IPS-18c (cell line): Measurements from ENCODE around the gene RAD51AP1.
A peak's percentile ranks its signal among the peaks of the same experiment; 100 is the strongest.

ENCODE experiments used
- H3K4me3 ChIP-seq: 2 replicates; pipeline ENCODE4 v1.7.0; 2013; ENCODE audit warnings: low read depth, mild to moderate bottlenecking, low read length, moderate library complexity; ENCODE audit not compliant: insufficient read depth
- H3K9me3 ChIP-seq: one replicate; pipeline ENCODE4 v1.6.1; 2013; ENCODE audit warnings: mild to moderate bottlenecking, low read length, moderate library complexity; ENCODE audit not compliant: control insufficient read depth, insufficient read depth

The RAD51AP1 gene

DNA sequence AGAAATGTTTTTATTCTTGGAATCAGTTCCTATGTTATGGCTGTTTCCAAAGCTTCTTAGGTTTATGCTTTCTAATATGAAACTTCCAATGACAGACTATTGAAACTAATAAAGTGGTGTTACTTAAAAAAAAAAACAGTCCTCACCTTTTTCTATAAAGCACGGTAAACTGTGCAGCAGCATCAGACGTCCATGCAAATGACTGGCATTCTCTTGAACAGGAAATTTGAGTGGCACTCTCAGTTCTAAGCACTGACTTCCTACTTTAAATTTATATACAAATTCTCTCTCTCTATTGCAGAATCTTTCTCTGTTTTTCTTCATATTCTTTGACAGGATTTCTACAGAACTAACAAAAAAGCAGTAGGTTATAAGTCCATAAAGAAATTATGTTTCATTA, 2.8 kb upstream of the RAD51AP1 start:
- Histone ChIP-seq H3K9me3 (no peaks in the 10 kb centered on the region), H3K4me3 (no peak overlapping the region)

DNA sequence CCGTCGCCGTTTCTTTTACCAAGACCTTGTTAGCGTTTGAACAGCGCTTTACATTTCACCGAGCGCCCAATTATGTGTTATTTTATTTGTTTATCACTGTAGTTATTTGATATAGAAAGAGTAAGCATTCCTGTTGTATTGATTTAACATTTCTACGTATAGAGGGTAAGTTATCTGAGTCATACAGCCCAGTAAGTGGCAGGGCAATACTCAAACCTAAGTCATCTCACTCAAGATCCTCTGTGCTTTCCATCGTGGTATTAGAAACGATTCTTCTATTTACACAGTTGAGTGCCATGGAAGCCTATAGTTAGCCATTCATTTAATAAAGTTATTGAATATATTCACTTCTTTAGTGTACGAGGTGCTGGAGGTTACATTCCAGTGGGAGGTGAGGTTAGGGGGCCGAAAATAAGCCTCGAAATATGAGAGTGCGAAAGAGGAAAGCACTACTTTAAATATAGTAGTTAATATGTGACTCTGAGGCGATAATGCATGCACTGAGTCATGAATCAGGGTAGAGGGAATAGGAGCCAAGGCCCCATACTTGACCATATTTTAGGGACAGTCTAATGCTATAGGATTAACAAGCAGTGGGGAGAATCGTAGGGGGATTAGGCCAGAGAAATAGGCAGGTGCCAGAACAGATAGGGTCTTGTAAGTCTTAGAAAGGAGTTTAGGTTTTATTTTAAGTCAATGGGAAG, 629 bp downstream of the RAD51AP1 start:
- Histone ChIP-seq H3K4me3 (peak overlapping the region; percentile 90), H3K9me3 (no peaks in the 10 kb centered on the region)

DNA sequence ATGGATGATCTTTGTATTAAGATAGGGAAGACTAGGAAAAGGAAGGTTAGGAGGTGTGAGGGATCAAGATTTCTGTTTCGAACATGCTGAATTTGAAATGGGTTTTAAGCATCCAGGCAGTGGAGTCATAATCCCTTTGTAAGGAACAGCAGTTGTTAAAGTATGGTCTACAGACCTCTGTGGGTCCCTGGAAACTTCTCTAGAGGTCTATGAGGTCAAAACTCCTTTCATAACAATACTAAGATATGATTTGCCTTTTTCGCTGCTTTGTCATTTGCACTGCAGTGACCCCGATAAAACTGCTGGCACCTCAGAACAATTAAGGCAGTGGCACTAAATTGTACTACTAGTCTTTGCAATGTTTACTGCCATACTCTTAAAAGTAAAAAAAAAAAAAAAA, 1.5 kb downstream of the RAD51AP1 start:
- H3K4me3 ChIP-seq, result peak overlapping the region; percentile 90; the same call in 1 of the 2 replicates
- no peaks in the 10 kb centered on the region for H3K9me3 ChIP-seq

DNA sequence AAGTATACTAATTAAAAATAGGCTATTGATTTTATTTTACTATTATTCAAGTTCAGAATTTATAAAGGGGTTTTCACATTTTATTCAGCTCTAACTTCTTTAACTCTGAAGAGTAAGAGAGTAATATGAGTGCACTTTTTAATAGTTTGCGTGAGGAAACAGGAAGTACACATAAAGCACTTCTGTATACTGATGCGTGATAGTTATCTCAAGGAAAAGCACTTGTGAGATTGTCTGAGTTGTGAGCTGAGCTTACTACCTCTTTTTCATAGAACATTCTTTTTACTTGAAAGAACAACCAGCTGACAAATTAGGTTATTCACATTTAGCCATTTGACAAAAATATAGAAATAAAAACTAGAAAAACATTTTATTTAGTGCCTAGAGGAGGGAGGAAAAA, 1.9 kb downstream of the RAD51AP1 start:
- no peaks in the 10 kb centered on the region for H3K9me3 ChIP-seq
- no peak overlapping the region for H3K4me3 ChIP-seq

DNA sequence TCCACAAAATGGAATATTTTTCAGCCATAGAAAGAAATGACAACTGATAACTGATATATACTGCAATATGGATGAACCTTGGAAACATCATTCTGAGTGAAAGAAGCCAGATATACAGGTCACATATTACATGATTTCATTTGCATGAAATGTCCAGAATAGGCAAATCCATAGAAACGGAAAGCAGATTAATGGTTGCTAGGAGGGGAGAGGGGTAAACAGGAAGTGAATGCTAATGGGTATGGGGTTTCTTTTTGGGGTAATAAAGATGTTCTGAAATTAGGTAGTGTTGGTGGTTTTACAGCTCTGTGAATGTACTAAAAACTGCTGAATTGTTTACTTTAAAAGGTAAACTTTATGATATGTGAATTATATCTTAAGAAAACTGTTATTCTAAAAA, 6.5 kb downstream of the RAD51AP1 start:
- Histone ChIP-seq H3K4me3 (no peak overlapping the region), H3K9me3 (no peaks in the 10 kb centered on the region)

DNA sequence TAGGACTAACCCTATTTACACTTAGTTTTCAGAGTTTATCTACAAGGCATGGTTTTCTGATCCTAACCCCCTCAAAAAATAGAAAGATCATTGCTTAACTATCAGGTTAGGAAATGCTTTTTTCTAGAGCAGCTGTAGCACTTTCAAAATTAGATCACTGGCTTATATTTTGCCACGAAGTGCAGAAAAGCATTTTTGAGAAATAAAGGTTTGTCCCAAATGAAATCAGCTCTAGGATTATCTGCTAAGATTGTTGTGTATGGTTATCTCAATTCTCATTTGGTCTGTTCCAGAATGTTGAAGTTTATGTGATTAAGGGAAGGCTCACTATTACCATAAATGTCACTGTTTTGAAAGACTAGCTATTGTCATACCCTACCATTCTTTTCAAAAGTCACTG, 13.5 kb downstream of the RAD51AP1 start:
- H3K4me3 ChIP-seq, result no peak overlapping the region
- H3K9me3 ChIP-seq, result no peaks in the 10 kb centered on the region

DNA sequence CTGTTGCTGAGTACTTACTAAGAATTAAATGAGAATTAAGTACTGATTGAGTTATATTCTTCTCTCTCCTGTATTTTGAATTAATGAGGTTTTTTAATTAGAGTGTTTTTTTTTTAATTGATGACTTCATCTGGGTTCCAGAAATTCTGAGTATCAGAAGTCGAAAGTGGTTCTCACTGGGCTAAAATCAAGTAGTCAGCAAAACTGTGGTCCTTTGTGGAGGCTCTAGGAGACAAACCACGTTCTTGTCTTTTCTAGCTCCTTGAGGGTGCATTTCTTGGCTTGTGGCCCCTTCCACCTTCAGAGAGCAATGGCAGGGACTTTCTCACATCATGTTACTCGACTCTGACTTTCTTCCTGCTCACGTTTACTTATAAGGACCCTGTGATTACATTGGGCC, 15.3 kb downstream of the RAD51AP1 start:
- no peak overlapping the region for H3K4me3 ChIP-seq
- H3K9me3 ChIP-seq, result no peaks in the 10 kb centered on the region

DNA sequence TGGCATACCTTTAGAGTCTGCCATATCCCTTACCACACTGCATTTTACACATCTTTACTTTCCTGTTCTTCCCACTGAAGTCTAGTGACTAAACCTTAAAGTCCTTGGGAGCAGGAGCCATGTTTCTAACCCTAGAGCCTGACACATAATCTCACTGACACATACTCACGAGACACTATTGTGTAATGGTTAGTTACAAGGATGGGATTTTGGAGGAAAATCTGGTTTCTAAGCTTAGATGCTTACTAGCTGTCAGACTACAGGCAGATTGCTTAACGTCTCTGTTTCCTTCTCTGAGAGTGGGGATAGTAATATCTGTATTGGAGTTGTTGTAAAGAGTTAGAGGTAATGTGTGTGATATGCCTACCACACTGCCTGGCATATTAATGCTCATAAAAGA, 17.1 kb downstream of the RAD51AP1 start:
- Histone ChIP-seq H3K9me3 (no peaks in the 10 kb centered on the region), H3K4me3 (no peak overlapping the region)

DNA sequence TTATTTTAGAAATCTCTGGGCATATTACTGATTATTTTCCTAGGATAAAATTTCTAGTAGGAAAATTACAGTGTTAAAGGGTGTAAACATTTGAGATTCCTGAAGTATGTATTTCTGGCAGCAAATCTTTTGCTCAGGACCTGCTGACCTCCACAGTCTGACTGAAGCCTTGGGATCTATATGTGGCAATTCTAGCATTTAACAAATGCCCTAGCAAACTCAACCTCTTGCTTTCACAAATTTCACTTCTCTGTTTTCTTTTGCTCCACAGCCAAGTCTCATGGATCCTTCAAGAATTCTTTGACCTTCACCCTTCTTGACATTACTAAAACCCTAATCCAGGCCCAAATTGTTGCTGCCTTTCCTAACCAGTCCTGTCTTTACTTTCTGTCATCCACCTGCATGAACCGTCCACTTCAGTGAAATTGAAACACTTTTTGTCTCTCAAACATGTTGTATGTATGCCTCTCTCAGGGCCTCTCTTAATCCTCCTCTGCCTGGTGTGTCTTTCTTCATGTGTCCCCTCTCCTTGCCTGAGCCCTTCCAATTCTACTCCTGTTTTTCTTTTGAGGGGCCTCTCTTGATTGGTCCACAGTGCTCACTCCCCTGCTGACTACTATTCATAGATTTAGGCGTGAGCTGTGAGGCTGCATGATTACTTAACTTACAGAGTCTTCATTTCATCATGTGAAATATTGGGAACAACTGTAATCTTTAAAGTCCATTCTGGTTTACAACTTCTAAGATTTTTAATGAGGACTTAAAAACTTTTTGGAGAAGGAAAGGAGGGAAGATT, 18.2 kb downstream of the RAD51AP1 start:
- no peaks in the 10 kb centered on the region for H3K9me3 ChIP-seq
- no peak overlapping the region for H3K4me3 ChIP-seq

DNA sequence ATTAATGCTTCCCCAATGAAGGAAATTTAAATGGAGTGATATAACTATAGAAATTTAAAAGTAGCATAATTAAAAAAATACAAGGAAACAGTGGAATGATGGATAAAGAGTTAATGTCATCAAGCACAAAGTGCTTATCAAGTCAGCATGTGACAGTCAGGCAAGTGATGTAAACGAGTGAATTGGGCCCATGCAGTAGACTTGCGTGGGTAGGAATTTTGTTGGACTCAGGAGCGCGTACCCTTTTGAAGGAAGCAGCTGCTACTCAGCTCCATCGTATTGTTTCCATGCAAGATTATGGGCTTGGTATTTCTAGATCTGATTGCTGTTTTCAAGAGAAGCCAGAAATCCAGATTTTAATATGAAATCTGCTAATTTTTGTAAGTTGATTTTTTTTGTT, 18.9 kb downstream of the RAD51AP1 start:
- no peak overlapping the region for H3K4me3 ChIP-seq
- H3K9me3 ChIP-seq, result no peaks in the 10 kb centered on the region

DNA sequence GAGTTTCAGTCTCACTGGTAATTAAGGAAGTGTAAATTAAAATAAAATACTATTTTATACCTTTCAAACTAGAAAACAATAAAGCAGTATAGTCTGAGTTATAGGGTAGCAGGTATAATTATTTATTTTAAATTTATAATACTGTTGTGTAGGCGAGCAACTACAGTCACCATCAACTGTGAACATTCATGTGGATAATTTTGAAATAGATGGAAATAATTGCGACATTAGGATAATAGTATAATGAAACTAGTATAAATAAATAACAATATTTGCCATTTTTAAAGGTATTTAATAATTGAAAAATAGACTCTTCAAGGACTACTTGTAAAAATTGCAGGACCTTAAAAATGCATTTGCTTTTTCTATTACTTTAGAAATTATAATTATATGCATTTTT, 19.5 kb downstream of the RAD51AP1 start:
- H3K9me3 ChIP-seq, result no peaks in the 10 kb centered on the region

DNA sequence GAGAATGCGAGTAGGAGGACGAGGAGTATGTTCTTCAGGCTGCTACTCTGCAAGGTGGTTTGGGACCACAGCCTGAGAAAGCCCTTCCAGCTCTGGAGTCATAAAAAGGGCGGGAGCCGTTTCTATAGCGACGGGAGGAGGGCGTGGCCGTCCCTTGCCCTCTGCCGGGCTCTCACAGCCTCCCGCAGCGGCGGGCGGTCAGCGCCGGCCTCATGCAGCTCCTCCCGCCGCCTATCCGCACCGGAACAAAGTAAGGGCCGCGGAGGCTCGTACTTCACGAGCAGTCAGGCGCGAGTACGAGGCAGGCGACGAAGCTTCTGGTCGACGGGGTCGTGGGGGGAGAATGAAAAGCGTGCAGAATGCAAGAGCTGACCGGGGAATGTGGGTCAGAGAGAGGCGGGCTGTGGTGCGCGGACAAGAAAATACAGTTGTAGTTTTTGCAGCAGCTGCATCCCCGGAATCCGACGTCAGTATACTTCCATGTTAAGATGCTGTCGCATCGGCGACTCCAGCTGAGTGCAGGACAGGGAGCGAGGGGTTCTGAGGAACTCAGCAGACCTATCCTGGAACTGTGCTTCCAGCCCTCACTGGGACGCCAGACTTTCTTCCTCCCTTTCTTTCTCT, 23.5 kb downstream of the RAD51AP1 start, which contains the start of gene DYRK4:
Gene DYRK4 (plus strand): TSS at position 175 of the 624 bp plus-strand sequence. CDS start 38 bp downstream, at position 213.
- no peaks in the 10 kb centered on the region for H3K9me3 ChIP-seq
- no peak within 1 kb of the TSS; the same call in 1 of the 2 replicates for H3K4me3 ChIP-seq

More for the DNA sequence above, 19.5 kb downstream of the RAD51AP1 start:
- no peak overlapping the region for H3K4me3 ChIP-seq

DNA sequence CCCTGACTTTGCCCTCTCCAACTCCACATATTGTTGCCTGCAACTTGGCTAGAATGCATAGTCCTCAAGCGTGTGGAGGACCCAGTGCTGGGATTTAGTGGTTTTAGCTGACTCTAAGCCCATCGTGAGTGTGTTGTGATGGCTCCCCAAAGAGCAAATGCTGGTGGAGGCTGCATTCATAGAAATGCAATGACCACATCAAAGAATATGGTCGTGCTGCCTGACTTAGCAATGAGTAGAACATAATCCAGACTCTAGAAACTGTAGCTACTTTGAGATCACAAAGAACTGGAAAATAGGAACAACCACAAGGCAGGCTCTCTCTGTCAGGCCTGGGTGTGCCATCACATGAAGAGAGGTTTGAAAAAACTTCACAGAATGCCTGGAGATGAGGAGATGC, 24.6 kb downstream of the RAD51AP1 start:
- Histone ChIP-seq H3K9me3 (no peaks in the 10 kb centered on the region), H3K4me3 (no peak overlapping the region)

DNA sequence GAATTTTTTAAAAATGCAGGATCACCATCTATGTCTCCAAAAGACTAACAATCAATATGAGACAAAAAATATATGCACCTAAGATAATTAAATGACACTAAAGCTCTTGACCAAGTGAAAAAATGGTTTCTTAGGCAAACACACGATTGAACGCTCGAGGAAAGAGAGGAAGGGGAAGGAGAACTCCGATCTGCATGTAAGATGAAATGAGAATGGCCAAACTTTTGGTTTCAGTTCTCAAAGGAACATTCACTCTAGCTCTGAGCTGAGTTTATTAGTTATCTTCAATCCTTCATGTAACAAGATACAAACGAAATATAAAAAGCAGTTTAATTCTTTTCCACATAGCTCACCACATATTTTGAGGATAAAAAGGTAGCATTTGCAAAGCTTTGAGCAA, 26.1 kb downstream of the RAD51AP1 start:
- no peak overlapping the region for H3K4me3 ChIP-seq

DNA sequence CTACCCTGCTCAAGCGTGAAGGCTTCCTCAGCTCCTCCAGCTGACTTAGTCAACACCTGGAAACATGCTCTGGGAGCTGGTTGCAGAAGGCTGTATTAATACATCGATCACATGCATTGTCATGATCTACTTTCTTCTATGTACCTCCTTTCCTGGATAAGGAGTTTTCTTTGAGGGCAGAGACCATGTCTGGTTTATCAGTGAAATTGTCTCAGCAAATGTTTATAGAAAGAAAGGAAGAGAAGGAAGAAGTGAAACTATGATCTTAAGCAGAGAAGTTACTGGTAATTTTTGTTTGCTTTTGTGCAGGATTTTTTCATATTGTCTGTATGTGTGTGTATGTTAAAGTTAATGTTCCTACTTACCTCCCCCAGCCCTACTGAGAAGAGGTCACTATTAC, 27.8 kb downstream of the RAD51AP1 start:
- Histone ChIP-seq H3K9me3 (no peaks in the 10 kb centered on the region), H3K4me3 (no peak overlapping the region)

More for the DNA sequence above, 26.1 kb downstream of the RAD51AP1 start:
- H3K9me3 ChIP-seq, result no peaks in the 10 kb centered on the region

DNA sequence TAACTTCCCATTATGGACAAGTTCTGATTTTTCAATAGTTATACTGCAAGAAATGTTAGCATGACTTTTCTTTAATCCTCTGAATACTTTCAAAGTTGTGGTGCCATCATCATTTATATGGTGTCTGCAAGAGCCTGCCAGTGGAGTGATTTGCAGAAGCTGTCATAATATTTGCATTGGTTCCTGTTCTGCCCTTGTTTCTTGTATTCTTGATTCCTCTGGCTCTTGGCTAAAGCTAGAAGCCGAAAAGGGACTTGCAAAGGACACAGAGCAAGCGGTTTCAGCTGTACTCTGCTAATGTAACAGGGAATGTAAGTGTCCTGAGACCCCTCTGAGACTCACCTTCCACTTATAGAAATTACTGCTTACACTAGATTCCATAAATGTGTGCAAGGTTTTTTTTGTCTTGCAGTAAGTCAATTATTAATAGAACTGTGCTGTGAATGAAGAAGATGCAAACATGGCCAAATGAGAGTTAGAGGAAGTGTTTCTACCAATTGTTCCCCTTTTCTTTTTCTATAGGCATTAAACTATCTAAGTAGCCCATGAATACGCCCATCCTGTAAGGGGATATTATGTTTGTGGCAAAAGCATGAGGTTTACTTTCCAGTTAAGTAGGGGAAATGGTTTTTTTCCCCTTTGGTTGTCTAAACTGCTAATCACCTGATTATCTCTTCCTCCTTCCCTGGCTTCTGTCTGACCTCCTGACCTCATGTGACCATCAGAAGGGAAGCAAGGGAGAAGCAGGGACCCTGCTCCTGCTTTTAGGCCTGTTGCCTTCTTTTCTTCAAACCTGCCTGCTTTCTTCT, 28.6 kb downstream of the RAD51AP1 start:
- Histone ChIP-seq H3K9me3 (no peaks in the 10 kb centered on the region), H3K4me3 (no peak overlapping the region)

DNA sequence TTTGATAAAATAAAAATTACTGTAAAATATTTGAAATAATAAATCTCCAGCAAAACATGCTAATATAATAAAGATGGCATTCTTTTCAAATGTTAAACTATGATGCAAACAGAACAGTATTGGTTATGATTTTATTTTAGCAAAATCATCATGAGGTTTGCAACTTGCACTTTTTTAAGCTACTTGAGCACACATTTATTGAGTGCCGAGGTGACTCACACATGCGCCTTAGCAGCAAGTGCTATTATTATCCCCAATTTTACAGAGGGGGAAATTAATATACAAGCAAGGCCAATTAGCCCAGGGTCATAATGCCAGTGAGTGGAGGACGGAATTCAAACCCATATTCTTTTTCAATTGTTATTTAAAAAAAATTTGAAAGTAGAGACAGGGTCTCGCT, 30.6 kb downstream of the RAD51AP1 start:
- H3K4me3 ChIP-seq, result no peak overlapping the region

More for the DNA sequence above, 30.6 kb downstream of the RAD51AP1 start:
- H3K9me3 ChIP-seq, result no peaks in the 10 kb centered on the region
